KMS-11 (cell line): Measurements from ENCODE around the gene SLC1A2.

Experiments used
- H2AFZ ChIP-seq: fragments of 200-600 bp; sonication (generic); 2 replicates; pipeline ENCODE4 v1.6.1; 2016; ENCODE audit warnings: antibody characterized with exemption, mixed run types, low read depth
- H3K27ac ChIP-seq: fragments of 200-600 bp; sonication (generic); 2 replicates; pipeline ENCODE4 v1.6.1; 2016; ENCODE audit warnings: mild to moderate bottlenecking, mixed run types
- H3K27me3 ChIP-seq: fragments of 200-600 bp; sonication (generic); 2 replicates; pipeline ENCODE4 v1.6.1; 2017; ENCODE audit warnings: mild to moderate bottlenecking, low read depth, mixed run types, moderate library complexity; ENCODE audit not compliant: insufficient read depth
- H3K36me3 ChIP-seq: fragments of 200-600 bp; sonication (generic); 2 replicates; pipeline ENCODE4 v1.6.1; 2017; ENCODE audit warnings: mild to moderate bottlenecking, mixed run types; ENCODE audit not compliant: insufficient read depth
- H3K4me1 ChIP-seq: fragments of 200-600 bp; sonication (generic); 2 replicates; pipeline ENCODE4 v1.6.1; 2016; ENCODE audit warnings: mild to moderate bottlenecking, low read depth, mixed run types; ENCODE audit not compliant: poor library complexity, severe bottlenecking
- H3K4me2 ChIP-seq: fragments of 200-600 bp; sonication (generic); 2 replicates; pipeline ENCODE4 v1.7.0; 2016; ENCODE audit warnings: mild to moderate bottlenecking, mixed run types
- H3K4me3 ChIP-seq: fragments of 200-600 bp; sonication (generic); IDR thresholded peaks from 2 replicates; pipeline ENCODE4 v1.6.1; 2017; ENCODE audit warnings: low read depth, low read length, mixed read lengths; ENCODE audit not compliant: insufficient read depth
- H3K79me2 ChIP-seq: fragments of 200-600 bp; sonication (generic); 2 replicates; pipeline ENCODE4 v1.6.1; 2016; ENCODE audit warnings: low read depth, mixed run types; ENCODE audit not compliant: insufficient read depth
- H3K9ac ChIP-seq: fragments of 200-600 bp; sonication (generic); 2 replicates; pipeline ENCODE4 v1.6.1; 2016; ENCODE audit warnings: mild to moderate bottlenecking, mixed run types
- H4K20me1 ChIP-seq: fragments of 200-600 bp; sonication (generic); 2 replicates; pipeline ENCODE4 v1.6.1; 2016; ENCODE audit warnings: mild to moderate bottlenecking, mixed run types; ENCODE audit not compliant: insufficient read depth
- CTCF ChIP-seq: fragments of 200-600 bp; sonication (generic); conservative IDR thresholded peaks from 2 replicates; pipeline ENCODE4 v1.6.1; 2017; ENCODE audit warnings: low read depth, mild to moderate bottlenecking, antibody characterized with exemption, low read length, moderate library complexity, mixed read lengths

Gene SLC1A2

GRCh38 chr11:35337914-35338305 is 81.4 kb downstream of the SLC1A2 start:
- H3K27me3 ChIP-seq, result no peaks in the 10 kb centered on the region
- H3K4me1 ChIP-seq, result peaks cover 3% of the 10 kb centered on the region
- H3K36me3 ChIP-seq, result no peaks in the 10 kb centered on the region
- H2AFZ ChIP-seq, result no peak overlapping the region
- no peak overlapping the region for H3K9ac ChIP-seq
- H3K4me3 ChIP-seq, result no peak overlapping the region
- no peaks in the 10 kb centered on the region for H3K79me2 ChIP-seq
- no peak for TF ChIP-seq CTCF
- H3K27ac ChIP-seq, result no peak overlapping the region
- no peak overlapping the region for H3K4me2 ChIP-seq
- H4K20me1 ChIP-seq, result no peaks in the 10 kb centered on the region

- TF ChIP-seq CTCF, result no peak
- Histone ChIP-seq H3K79me2 (no peaks in the 10 kb centered on the region), H3K27me3 (no peaks in the 10 kb centered on the region), H4K20me1 (no peaks in the 10 kb centered on the region), H2AFZ (no peak overlapping the region), H3K4me3 (no peak overlapping the region), H3K9ac (no peak overlapping the region), H3K36me3 (no peaks in the 10 kb centered on the region), H3K4me2 (no peak overlapping the region), H3K4me1 (no peaks in the 10 kb centered on the region), H3K27ac (no peak overlapping the region)
These were observed 82.0 kb downstream of the SLC1A2 start for GRCh38 chr11:35337136-35337913.

GRCh38 chr11:35336726-35337125 is 82.6 kb downstream of the SLC1A2 start:
- no peak overlapping the region for H3K4me2 ChIP-seq
- no peaks in the 10 kb centered on the region for H4K20me1 ChIP-seq
- H3K9ac ChIP-seq, result no peak overlapping the region
- TF ChIP-seq CTCF, result no peak
- H2AFZ ChIP-seq, result no peak overlapping the region
- H3K27ac ChIP-seq, result no peak overlapping the region
- no peaks in the 10 kb centered on the region for H3K4me1 ChIP-seq
- no peaks in the 10 kb centered on the region for H3K27me3 ChIP-seq
- H3K4me3 ChIP-seq, result no peak overlapping the region
- no peaks in the 10 kb centered on the region for H3K36me3 ChIP-seq
- H3K79me2 ChIP-seq, result no peaks in the 10 kb centered on the region

GRCh38 chr11:35335226-35335625 is 84.1 kb downstream of the SLC1A2 start:
- TF ChIP-seq CTCF, result no peak
- Histone ChIP-seq H3K27me3 (no peaks in the 10 kb centered on the region), H3K36me3 (no peaks in the 10 kb centered on the region), H3K27ac (no peak overlapping the region), H3K4me3 (no peak overlapping the region), H3K4me2 (no peak overlapping the region), H2AFZ (no peak overlapping the region), H4K20me1 (no peaks in the 10 kb centered on the region), H3K9ac (no peak overlapping the region), H3K4me1 (no peaks in the 10 kb centered on the region), H3K79me2 (no peaks in the 10 kb centered on the region)
